ENCODE data around the gene RGMB. TPM values are rescaled to one million over a fixed set of nuclear protein-coding genes. Genes with fewer than 3 reads are reported as not detected.

RGMB gene
- total and polyA plus RNA-seq, 2 donors (not counting 1 experiment from before 2014, with no cell fraction given): 14.7 to 18.3 TPM

DNA sequence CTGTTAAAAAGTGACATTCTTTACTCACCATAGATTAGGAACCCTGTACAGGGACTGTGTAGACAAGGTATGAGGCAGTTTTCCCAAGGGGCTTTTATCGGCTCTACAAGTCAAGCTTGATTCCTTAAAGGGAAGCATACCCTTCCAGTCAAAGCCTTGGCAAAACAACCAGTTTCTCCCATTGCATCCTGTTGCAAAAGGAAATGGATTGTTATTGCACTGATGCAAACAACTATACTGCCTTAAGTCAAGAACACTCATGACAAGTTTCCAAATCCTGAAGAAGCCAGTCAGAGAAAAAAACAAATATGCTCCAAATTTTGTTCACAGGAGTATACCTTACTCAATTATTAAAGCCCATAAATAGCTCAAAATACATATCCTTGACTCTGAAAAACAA is 67.5 kb downstream of the RGMB start:
- POLR2A ChIA-PET: no interaction called here
- H3K4me3 ChIP-seq (ENCODE audit: control extremely low read depth in 1 of 5, extremely low read depth in 1 of 5, insufficient read depth in 1 of 5, low read depth in 2 of 5, low read length in 4 of 5): no peak overlapping the region
- no peak overlapping the region for H3K27ac Mint-ChIP-seq

DNA sequence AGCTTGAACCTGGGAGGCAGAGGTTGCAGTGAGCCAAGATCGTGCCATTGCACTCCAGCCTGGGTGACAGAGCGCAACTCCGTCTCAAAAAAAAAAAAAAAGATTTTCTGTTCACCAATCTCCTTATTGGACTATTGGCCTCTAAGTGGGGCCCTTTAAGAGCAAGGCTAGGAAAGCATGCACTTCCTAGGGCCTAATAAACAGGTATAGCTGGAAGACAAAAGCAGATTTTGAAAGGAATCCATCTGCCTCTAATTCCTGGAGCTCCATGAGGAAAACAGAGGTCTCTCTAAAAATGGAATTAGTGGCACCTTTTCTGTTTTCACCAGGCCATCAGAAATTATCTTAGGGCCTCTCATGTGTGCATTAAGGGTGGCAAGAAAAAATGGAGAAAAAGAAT is 70.0 kb downstream of the RGMB start:
- H3K4me1 ChIP-seq (ENCODE audit: control insufficient read depth in 2 of 2, insufficient read depth in 2 of 2, low read length in 2 of 2): no peaks in the 10 kb centered on the region
- ChIA-PET POLR2A (no interaction called here), CTCF (interaction anchor here (1.4 kb wide), 1 partner anchor 13 kb away, joined by 3 read pairs; no protein-coding TSS in a partner anchor)
- H3K9me3 ChIP-seq (ENCODE audit: control extremely low read depth in 1 of 3, control insufficient read depth in 2 of 3, insufficient read depth in 1 of 3, low read length in 2 of 3): peaks cover 0 to 13% (median 8%) of the 10 kb centered on the region in 3 donors
- no peak overlapping the region for H3K4me2 ChIP-seq (replicated peaks; ENCODE audit: low read depth, low read length, poor library complexity, severe bottlenecking)
- H3K4me3 ChIP-seq (ENCODE audit: control extremely low read depth in 1 of 5, extremely low read depth in 1 of 5, insufficient read depth in 1 of 5, low read depth in 2 of 5, low read length in 4 of 5): no peak overlapping the region
- ATAC-seq (ENCODE audit: low read depth) (no peak), DNase-seq (no peak)
- H3K9me3 Mint-ChIP-seq (ENCODE audit: insufficient read depth): no peaks in the 10 kb centered on the region
- H3K4me3 Mint-ChIP-seq: no peak overlapping the region
- H3K9ac ChIP-seq (ENCODE audit: low read length): no peak overlapping the region
- intact Hi-C loops (cut with micrococcal nuclease): no loop called here
- TF ChIP-seq CTCF (IDR thresholded peaks at IDR 0.05) (no peak), EZH2 (IDR thresholded peaks at IDR 0.05; ENCODE audit: borderline replicate concordance, insufficient read depth, low read depth, low read length, poor library complexity, severe bottlenecking) (no peak)
- no peaks in the 10 kb centered on the region for H3K36me3 ChIP-seq (replicated peaks in 1 of 2; ENCODE audit: control extremely low read depth in 1 of 2, control insufficient read depth in 1 of 2, extremely low read depth in 1 of 2, insufficient read depth in 2 of 2, low read length in 1 of 2)
- H3K27me3 Mint-ChIP-seq: no peaks in the 10 kb centered on the region
- H3K4me1 Mint-ChIP-seq: no peaks in the 10 kb centered on the region
- H2AFZ ChIP-seq (ENCODE audit: insufficient read depth, low read depth, low read length, poor library complexity, severe bottlenecking): no peak overlapping the region
- no peak overlapping the region for H3K27ac ChIP-seq (ENCODE audit: low read length in 2 of 2)
- H3K27me3 ChIP-seq (replicated peaks in 1 of 4; ENCODE audit: control extremely low read depth in 1 of 4, control insufficient read depth in 3 of 4, insufficient read depth in 4 of 4, low read length in 3 of 4): no peaks in the 10 kb centered on the region
- 100% methylated on average over 3 of the region's 3 CpGs for WGBS (ENCODE audit: insufficient coverage)
- no peaks in the 10 kb centered on the region for H4K20me1 ChIP-seq (ENCODE audit: control insufficient read depth, insufficient read depth, low read length, poor library complexity, severe bottlenecking)
- H3K79me2 ChIP-seq (ENCODE audit: control insufficient read depth, insufficient read depth, low read length): no peaks in the 10 kb centered on the region
- no peak overlapping the region for H3K27ac Mint-ChIP-seq

More for the DNA sequence above, 67.5 kb downstream of the RGMB start:
- Histone ChIP-seq H3K36me3 (replicated peaks in 1 of 2; ENCODE audit: control extremely low read depth in 1 of 2, control insufficient read depth in 1 of 2, extremely low read depth in 1 of 2, insufficient read depth in 2 of 2, low read length in 1 of 2) (no peaks in the 10 kb centered on the region), H3K79me2 (ENCODE audit: control insufficient read depth, insufficient read depth, low read length) (no peaks in the 10 kb centered on the region), H3K9ac (ENCODE audit: low read length) (no peak overlapping the region), H4K20me1 (ENCODE audit: control insufficient read depth, insufficient read depth, low read length, poor library complexity, severe bottlenecking) (no peaks in the 10 kb centered on the region), H3K9me3 (ENCODE audit: control extremely low read depth in 1 of 3, control insufficient read depth in 2 of 3, insufficient read depth in 1 of 3, low read length in 2 of 3) (peaks cover 0 to 13% (median 8%) of the 10 kb centered on the region in 3 donors), H3K27me3 (replicated peaks in 1 of 4; ENCODE audit: control extremely low read depth in 1 of 4, control insufficient read depth in 3 of 4, insufficient read depth in 4 of 4, low read length in 3 of 4) (no peaks in the 10 kb centered on the region), H3K4me1 (ENCODE audit: control insufficient read depth in 2 of 2, insufficient read depth in 2 of 2, low read length in 2 of 2) (no peaks in the 10 kb centered on the region), H3K27ac (ENCODE audit: low read length in 2 of 2) (no peak overlapping the region), H3K4me2 (replicated peaks; ENCODE audit: low read depth, low read length, poor library complexity, severe bottlenecking) (no peak overlapping the region), H2AFZ (ENCODE audit: insufficient read depth, low read depth, low read length, poor library complexity, severe bottlenecking) (no peak overlapping the region)
- Mint-ChIP-seq H3K9me3 (ENCODE audit: insufficient read depth) (no peaks in the 10 kb centered on the region), H3K27me3 (no peaks in the 10 kb centered on the region), H3K4me3 (no peak overlapping the region), H3K4me1 (no peaks in the 10 kb centered on the region)
- TF ChIP-seq EZH2 (IDR thresholded peaks at IDR 0.05; ENCODE audit: borderline replicate concordance, insufficient read depth, low read depth, low read length, poor library complexity, severe bottlenecking) (no peak), CTCF (IDR thresholded peaks at IDR 0.05) (no peak)
- intact Hi-C loops (cut with micrococcal nuclease): no loop called here
- CTCF ChIA-PET: no interaction called here
- no peak for ATAC-seq (ENCODE audit: low read depth)
- DNase-seq: no peak
- 80% methylated on average over 1 of the region's 1 CpG for WGBS (ENCODE audit: insufficient coverage)

Data from B cell (primary cell).